ENCODE results near the gene VWA1.
"Not testable (repeated sequence)": the region's sequence is repeated elsewhere in the genome, so short reads cannot be mapped to it uniquely, and the experiment has no call there.

Gene VWA1

DNA sequence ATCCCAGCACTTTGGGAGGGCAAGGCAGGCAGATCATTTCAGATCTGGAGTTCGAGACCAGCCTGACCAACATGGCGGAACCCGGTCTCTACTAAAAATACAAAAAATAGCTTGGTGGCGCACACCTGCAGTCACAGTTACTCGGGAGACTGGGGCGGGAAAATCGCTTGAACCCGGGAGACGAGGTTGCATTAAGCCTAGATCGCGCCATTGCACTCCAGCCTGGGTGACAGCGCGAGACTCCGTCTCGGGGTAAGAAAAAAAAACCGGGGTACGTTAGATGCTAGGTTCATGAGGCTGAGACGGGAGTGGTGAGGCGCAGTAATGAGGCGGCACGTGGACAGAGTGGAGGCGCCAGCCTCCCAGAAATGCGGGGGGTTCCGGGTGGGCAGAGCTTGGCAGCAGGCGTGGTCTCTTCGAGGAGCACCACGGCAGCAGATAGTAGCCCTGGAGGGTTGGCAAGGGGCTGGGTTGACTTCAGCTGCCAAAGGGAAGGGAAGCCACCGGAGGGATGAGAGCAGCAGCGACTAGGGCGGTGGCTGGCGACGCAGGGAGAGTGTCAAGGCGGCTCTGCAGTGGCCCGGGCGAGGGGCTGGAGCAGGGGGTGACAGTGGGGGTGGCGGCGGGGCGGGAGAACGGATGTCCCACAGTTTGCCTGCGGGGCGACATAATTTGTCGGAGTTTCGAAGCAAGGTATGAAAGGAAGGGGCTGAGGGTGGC, 29.2 kb upstream of the VWA1 start:
- no peak for DNase-seq (ENCODE audit: low spot score)
- Histone ChIP-seq H3K27ac (peak overlapping the region; percentile 90 to 91), H3K4me3 (peak overlapping the region; percentile 92)
- TF ChIP-seq, protein P1, sequence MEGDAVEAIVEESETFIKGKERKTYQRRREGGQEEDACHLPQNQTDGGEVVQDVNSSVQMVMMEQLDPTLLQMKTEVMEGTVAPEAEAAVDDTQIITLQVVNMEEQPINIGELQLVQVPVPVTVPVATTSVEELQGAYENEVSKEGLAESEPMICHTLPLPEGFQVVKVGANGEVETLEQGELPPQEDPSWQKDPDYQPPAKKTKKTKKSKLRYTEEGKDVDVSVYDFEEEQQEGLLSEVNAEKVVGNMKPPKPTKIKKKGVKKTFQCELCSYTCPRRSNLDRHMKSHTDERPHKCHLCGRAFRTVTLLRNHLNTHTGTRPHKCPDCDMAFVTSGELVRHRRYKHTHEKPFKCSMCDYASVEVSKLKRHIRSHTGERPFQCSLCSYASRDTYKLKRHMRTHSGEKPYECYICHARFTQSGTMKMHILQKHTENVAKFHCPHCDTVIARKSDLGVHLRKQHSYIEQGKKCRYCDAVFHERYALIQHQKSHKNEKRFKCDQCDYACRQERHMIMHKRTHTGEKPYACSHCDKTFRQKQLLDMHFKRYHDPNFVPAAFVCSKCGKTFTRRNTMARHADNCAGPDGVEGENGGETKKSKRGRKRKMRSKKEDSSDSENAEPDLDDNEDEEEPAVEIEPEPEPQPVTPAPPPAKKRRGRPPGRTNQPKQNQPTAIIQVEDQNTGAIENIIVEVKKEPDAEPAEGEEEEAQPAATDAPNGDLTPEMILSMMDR (IDR thresholded peaks at IDR 0.05) = no peak

DNA sequence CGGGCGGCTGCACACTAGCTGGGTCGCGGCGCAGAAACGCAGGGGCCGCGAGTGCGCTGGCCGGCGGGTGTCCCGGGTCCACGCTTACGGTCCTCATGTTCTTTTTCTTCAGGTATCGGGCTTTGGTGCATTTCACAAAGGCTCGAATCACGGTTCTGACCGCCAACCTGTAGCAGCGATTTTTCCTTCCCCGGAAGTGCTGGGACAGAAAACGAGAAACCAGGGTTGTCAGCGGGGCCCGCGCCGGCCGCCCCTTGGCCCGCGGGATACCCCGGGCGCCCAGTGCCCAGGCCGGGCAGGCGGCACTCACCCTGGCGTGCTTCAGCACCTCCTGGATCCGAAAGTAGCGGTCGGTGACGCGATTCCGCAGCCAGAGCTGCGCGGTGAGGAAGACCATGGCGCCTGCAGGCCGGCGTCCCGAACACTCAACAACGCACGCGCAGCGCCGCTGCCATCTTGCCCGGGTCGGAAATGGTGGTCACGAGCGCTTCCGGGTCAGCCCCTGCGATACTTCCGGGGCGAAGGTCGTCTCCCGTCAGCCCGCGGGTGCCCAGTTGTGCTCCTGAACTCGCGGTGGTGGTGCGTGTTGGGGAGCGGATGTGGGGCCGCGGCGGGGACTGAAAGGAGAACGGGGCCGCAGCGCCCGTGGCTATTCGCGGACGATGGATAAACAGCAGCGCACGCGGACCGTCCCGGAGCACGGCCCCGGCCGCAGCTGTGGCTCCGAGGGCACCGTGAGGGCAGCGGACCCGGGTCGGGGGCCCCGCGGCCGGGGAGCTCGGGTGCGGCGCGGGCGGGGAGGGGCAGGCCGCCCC, 28.5 kb upstream of the VWA1 start, which contains the start of gene MRPL20:
Gene MRPL20, minus strand, starts transcription at position 473 of the 815 bp plus-strand sequence. Its CDS starts 76 bp downstream, at position 397.
- TF ChIP-seq, protein P1 (IDR thresholded peaks at IDR 0.05) = no peak
- peak within 1 kb of the TSS; percentile 92 for H3K4me3 ChIP-seq
- H3K27ac ChIP-seq = peak within 1 kb of the TSS; percentile 90 to 91
- DNase-seq (ENCODE audit: low spot score) = peak; percentile 95

DNA sequence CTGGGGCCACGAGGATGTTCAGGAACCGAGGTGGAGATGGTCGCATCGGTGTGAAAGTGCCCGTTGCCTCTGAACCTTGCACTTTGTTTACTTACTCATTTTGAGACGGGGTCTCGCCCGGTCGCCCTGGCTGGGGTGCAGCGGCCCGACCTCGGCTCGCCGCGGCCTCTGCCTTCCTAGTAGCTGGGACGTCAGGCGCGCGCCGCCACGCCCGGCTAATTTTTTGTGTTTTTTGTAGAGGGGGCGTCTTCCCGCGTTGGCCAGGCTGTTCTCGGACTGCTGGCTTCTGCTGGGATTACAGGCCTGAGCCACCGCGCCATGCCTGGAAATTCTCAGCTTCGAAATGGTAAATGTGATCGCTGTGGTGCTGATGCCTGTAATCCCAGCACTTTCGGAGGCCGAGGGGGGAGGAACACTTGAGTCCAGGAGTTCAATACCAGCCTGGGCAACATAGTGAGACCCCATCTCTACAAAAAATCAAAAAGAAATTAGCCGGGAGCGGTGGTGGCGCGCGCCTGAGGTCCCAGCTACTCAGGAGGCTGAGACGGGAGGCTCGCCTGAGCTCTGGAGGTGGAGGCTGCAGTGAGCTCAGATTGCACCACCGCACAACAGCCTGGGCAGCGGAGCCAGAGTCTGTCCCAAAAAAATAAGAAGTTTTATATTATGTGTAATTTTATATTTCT, 27.7 kb upstream of the VWA1 start:
- H3K27ac ChIP-seq = peak overlapping the region; percentile 90 to 91
- no peak for DNase-seq (ENCODE audit: low spot score)
- H3K4me3 ChIP-seq = peak overlapping the region; percentile 92
- TF ChIP-seq, protein P1 (IDR thresholded peaks at IDR 0.05) = no peak

DNA sequence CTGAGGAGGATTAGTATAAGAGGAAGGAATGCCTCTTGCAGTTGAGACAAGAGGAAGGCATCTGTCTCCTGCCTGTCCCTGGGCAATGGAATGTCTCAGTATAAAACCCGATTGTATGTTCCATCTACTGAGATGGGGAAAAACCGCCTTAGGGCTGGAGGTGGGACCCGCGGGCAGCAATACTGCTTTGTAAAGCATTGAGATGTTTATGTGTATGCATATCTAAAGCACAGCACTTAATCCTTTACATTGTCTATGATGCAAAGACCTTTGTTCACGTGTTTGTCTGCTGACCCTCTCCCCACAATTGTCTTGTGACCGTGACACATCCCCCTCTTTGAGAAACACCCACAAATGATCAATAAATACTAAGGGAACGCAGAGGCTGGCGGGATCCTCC, 25.3 kb upstream of the VWA1 start:
- not testable (repeated sequence) for H3K4me3 ChIP-seq; DNase-seq (ENCODE audit: low spot score); H3K27ac ChIP-seq

DNA sequence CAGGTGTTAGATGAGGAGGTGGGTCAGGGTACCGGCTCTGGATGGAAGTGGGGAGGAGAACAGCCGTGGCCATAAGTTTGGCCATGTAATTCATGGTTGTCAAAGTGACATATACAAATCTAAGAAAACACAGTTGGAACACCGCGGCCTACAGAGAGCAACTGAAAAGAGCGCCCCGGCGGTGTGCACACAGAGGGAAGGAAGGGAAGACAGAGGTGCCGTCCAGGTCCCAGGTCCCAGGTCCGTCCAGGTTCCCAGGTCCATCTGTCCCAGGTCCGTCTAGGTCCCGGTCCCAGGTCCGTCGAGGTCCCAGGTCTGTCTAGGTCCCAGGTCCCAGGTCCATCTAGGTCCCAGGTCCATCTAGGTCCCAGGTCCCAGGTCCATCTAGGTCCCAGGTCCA, 23.9 kb upstream of the VWA1 start:
- no peak overlapping the region for H3K27ac ChIP-seq
- no peak for DNase-seq (ENCODE audit: low spot score)
- no peak overlapping the region for H3K4me3 ChIP-seq
- TF ChIP-seq, protein P1 (IDR thresholded peaks at IDR 0.05) = no peak

DNA sequence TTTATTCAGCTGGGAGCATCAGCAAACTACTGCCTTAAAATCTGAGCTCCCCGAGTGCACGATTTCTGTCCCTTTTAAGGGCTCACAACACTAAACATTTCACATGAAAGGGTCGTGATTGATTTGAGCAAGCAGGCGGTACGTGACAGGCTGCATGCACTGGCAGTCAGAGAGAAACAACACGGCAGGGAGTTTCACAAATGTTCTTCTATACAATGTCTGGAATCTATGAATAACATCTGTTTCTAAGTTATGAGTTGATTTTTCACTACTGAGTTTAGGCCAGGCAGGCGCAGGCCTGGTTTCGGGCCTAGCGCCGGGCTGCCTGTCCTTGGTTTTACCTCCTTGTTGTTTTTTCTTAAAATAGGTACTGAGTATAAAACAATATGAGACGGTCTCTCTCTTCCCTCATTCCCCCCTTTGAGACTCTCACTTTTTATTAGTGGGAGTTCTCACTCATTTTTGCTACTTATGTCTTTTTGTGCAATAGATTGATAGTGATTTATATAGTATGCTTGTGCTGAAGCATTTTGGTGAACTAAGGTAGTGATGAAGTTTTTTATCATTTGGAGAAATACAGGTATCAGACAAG, 23.1 kb upstream of the VWA1 start:
- H3K4me3 ChIP-seq; H3K27ac ChIP-seq; DNase-seq (ENCODE audit: low spot score): not testable (repeated sequence)

DNA sequence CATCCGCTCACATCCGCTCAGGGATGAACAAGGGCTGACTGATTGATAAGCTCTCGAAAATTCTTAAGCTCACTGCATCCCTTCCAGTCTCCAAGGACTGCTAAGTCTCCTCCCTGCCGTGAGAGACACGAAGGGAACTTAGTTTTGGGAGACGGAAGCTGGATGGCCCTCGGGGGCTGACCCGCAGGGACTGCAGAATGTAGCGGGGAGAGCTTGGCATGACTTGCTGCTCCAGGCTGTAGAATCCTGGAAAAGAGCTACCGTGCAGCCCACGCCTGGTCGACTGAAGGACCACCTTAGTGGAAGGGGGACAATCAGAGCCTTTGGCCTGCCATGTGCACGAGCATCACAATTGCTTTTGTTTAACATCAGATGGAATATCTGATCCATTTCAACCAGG, 19.7 kb upstream of the VWA1 start:
- TF ChIP-seq, protein P1 (IDR thresholded peaks at IDR 0.05) = no peak
- no peak for DNase-seq (ENCODE audit: low spot score)
- no peak overlapping the region for H3K4me3 ChIP-seq
- no peak overlapping the region for H3K27ac ChIP-seq

DNA sequence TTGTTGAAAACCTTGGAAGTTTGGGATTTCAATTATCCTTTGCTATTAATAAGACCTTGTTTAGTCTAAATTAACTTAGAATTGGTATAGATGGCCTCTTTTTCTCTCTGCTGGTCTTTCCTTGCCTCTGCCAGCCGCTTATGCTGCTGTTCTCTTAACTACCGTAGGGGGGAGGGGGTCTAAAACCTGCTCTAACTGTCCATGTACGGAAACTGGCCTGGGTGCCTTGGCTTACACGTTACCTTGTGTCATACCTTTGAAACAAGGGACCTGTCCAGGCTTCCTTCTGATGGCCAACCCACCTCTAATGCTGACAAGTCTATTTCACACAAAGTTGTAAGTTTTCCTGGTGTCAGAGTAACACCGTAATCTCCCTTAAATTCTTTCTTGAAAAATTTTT, 18.1 kb upstream of the VWA1 start:
- H3K27ac ChIP-seq; DNase-seq (ENCODE audit: low spot score); H3K4me3 ChIP-seq: not testable (repeated sequence)

DNA sequence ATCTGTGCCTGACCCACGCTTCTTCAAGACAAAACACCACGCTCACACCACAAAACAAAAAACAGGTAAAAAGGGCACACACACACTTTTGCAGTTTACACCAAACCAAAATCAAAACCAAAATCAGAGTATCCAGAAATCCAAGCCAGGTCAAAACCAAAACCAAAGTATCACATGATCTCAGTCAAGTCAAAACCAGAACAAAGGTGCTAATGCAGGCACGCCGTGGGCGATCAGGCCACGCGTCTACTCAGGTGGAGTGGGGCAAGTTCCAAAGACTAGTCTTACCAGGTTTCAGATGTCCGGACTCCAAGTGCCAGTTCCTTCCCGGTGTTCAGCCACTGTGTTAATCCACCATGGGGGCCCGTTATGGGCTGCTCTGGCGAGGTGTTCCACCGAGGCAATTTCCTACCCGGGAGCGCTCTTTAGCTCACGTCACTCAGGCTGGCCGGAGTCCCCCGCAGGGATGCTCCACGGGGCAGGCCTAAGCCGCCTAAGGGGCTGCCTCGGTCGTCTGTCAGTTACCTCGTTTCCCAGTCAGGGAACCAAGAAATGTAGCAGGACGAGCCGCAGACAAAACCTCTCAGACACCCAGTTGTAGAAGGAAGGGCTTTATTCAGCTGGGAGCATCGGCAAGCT, 17.5 kb upstream of the VWA1 start:
- DNase-seq (ENCODE audit: low spot score); H3K4me3 ChIP-seq; H3K27ac ChIP-seq: not testable (repeated sequence)

All from coronary artery (tissue), 2 donors.